CD4-positive, alpha-beta memory T cell (primary cell): Measurements from ENCODE around the gene TNKS2. TPM values are rescaled to one million over a fixed set of nuclear protein-coding genes. Genes with fewer than 3 reads are reported as not detected.
"Not testable (repeated sequence)": the region's sequence is repeated elsewhere in the genome, so short reads cannot be mapped to it uniquely, and the experiment has no call there.

Source experiments
- CTCF ChIA-PET: fragments of 350-600 bp; sonication (Branson Sonifier 250); formaldehyde crosslinking; loops from one replicate; lab custom pipeline; 2021; ENCODE audit warnings: inconsistent platforms; ENCODE audit not compliant: partially characterized antibody; lab: Charles Lee
- POLR2A ChIA-PET: fragments of 350-600 bp; sonication (Branson Sonifier 250); formaldehyde crosslinking; loops from one replicate; lab custom pipeline; 2021; ENCODE audit not compliant: partially characterized antibody; lab: Charles Lee
- DNase-seq, 5 donors: peaks; one replicate each; pipeline versions ENCODE4 v3.0.0 to v3.0.0-alpha.2; 2020 to 2022; ENCODE audit warnings: mixed read lengths in 1 of 5
- H3K27ac ChIP-seq: one replicate; pipeline ENCODE4 v1.7.0; 2013; ENCODE audit warnings: low read depth, low read length
- H3K27me3 ChIP-seq: 2 replicates; pipeline ENCODE4 v1.7.0; 2013; ENCODE audit warnings: mild to moderate bottlenecking, low read length, moderate library complexity; ENCODE audit not compliant: insufficient read depth
- H3K36me3 ChIP-seq: 2 replicates; pipeline ENCODE4 v1.7.0; 2013; ENCODE audit warnings: mild to moderate bottlenecking, low read length, moderate library complexity; ENCODE audit not compliant: insufficient read depth
- H3K4me1 ChIP-seq: 2 replicates; pipeline ENCODE4 v1.7.0; 2013; ENCODE audit warnings: mild to moderate bottlenecking, low read length, moderate library complexity; ENCODE audit not compliant: insufficient read depth
- H3K4me3 ChIP-seq, 2 donors: one replicate each; pipeline ENCODE4 v1.7.0; 2013; ENCODE audit warnings: low read length in 2 of 2, mild to moderate bottlenecking in 1 of 2
- H3K9me3 ChIP-seq, 2 donors: one replicate each; pipeline ENCODE4 v1.7.0; 2013; ENCODE audit warnings: low read length in 2 of 2, control low read depth in 1 of 2; ENCODE audit not compliant: control insufficient read depth in 1 of 2
- H3K27ac Mint-ChIP-seq, 7 donors: one replicate each; pipeline ENCODE4 v1.8.0; 2020 to 2021; ENCODE audit warnings: mixed read lengths in 7 of 7, mild to moderate bottlenecking in 6 of 7, inconsistent platforms in 3 of 7, moderate library complexity in 3 of 7
- H3K27me3 Mint-ChIP-seq, 2 donors: one replicate each; pipeline ENCODE4 v1.8.0; 2020 to 2021; ENCODE audit warnings: mixed read lengths in 2 of 2
- H3K36me3 Mint-ChIP-seq, 2 donors: one replicate each; pipeline ENCODE4 v1.8.0; 2020 to 2021; ENCODE audit warnings: mixed read lengths in 2 of 2, inconsistent platforms in 1 of 2, mild to moderate bottlenecking in 1 of 2
- H3K4me1 Mint-ChIP-seq, 4 donors: one replicate each; pipeline ENCODE4 v1.8.0; 2020 to 2021; ENCODE audit warnings: mixed read lengths in 4 of 4, mild to moderate bottlenecking in 1 of 4
- H3K4me3 Mint-ChIP-seq, 8 donors: one replicate each; pipeline ENCODE4 v1.8.0; 2020 to 2021; ENCODE audit warnings: mixed read lengths in 8 of 8, mild to moderate bottlenecking in 7 of 8, moderate library complexity in 6 of 8, inconsistent platforms in 3 of 8
- H3K9me3 Mint-ChIP-seq, 8 donors: one replicate each; pipeline ENCODE4 v1.8.0; 2020 to 2021; ENCODE audit warnings: mixed read lengths in 8 of 8, mild to moderate bottlenecking in 5 of 8, inconsistent platforms in 3 of 8, moderate library complexity in 1 of 8
- intact Hi-C: fragments of 100-400 bp; cut with micrococcal nuclease; formaldehyde crosslinking; loops from one replicate; pipeline ENCODE4 v1.15.1; 2023
- polyA plus RNA-seq, 2 donors: library from polyadenylated mRNA; unstranded; fragments of 300-500 nt; fragmentation: Illumina TruSeq; gene quantifications; one replicate each; pipeline ENCODE4 v1.2.3, GENCODE V29; 2021
- total RNA-seq, 2 experiments: library from RNA; stranded (reverse); gene quantifications; one replicate each; pipeline ENCODE4 v1.2.3, GENCODE V29; 2021

Gene TNKS2
- total and polyA plus RNA-seq, 4 experiments from 2014 or later: 18.7 to 70.0 (median 48.1) TPM

- CTCF ChIA-PET: interaction anchor here (0.8 to 2.7 kb wide), 5 partner anchors 11 to 108 kb away, joined by 3 to 10 read pairs (median 4); no protein-coding TSS in a partner anchor
- H3K9me3 ChIP-seq: no peaks in the 10 kb centered on the region
- no peak overlapping the region for H3K27ac ChIP-seq
- H3K27me3 Mint-ChIP-seq: peaks cover 1 to 2% of the 10 kb centered on the region in 2 donors
- peak overlapping the region; percentile 82 to 96 (median 90) for H3K4me3 Mint-ChIP-seq
- no peaks in the 10 kb centered on the region for H3K36me3 Mint-ChIP-seq
- no peaks in the 10 kb centered on the region for H3K27me3 ChIP-seq
- POLR2A ChIA-PET: interaction anchor here (0.6 to 2.2 kb wide), 6 partner anchors 10 to 88 kb away, joined by 3 to 15 read pairs (median 3); partner anchors contain the start of genes BTAF1, FGFBP3 and TNKS2
- DNase-seq: peak in 4 of 5 donors; percentile 10 to 27 (median 14)
- H3K9me3 Mint-ChIP-seq: no peaks in the 10 kb centered on the region
- no peaks in the 10 kb centered on the region for H3K36me3 ChIP-seq
- peak overlapping the region; percentile 65 to 68 for H3K4me3 ChIP-seq
- peak overlapping the region in 4 of 7 donors; percentile 12 to 79 (median 50) for H3K27ac Mint-ChIP-seq
- intact Hi-C loops: loop anchor here (1.0 kb wide), 1 partner anchor 21 kb away; no protein-coding TSS in a partner anchor
- H3K4me1 ChIP-seq: peaks cover 9% of the 10 kb centered on the region
- peaks cover 3 to 10% (median 7%) of the 10 kb centered on the region in 4 donors for H3K4me1 Mint-ChIP-seq
Measured at GRCh38 chr10:91887272-91888076, 89.2 kb downstream of the TNKS2 start.

- Mint-ChIP-seq H3K4me3 (no peak overlapping the region), H3K36me3 (no peaks in the 10 kb centered on the region), H3K9me3 (no peaks in the 10 kb centered on the region), H3K27ac (no peak overlapping the region), H3K27me3 (peaks cover 1 to 2% of the 10 kb centered on the region in 2 donors), H3K4me1 (peaks cover 6 to 17% (median 9%) of the 10 kb centered on the region in 4 donors)
- H3K27ac ChIP-seq: no peak overlapping the region
- H3K9me3 ChIP-seq: no peaks in the 10 kb centered on the region
- peaks cover 9% of the 10 kb centered on the region for H3K4me1 ChIP-seq
- no peak for DNase-seq
- ChIA-PET POLR2A (no interaction called here), CTCF (no interaction called here)
- H3K4me3 ChIP-seq: no peak overlapping the region
- intact Hi-C loops: no loop called here
- no peaks in the 10 kb centered on the region for H3K36me3 ChIP-seq
- H3K27me3 ChIP-seq: no peaks in the 10 kb centered on the region
Measured at GRCh38 chr10:91891125-91892001, 93.1 kb downstream of the TNKS2 start.

- Mint-ChIP-seq H3K4me1 (peaks cover under 1 to 11% (median 4%) of the 10 kb centered on the region in 4 donors), H3K27me3 (peaks cover 1 to 4% of the 10 kb centered on the region in 2 donors), H3K4me3 (no peak overlapping the region), H3K36me3 (no peaks in the 10 kb centered on the region), H3K27ac (no peak overlapping the region), H3K9me3 (no peaks in the 10 kb centered on the region)
- Histone ChIP-seq H3K27ac (no peak overlapping the region), H3K36me3 (no peaks in the 10 kb centered on the region), H3K4me3 (no peak overlapping the region), H3K9me3 (no peaks in the 10 kb centered on the region), H3K27me3 (no peaks in the 10 kb centered on the region), H3K4me1 (peaks cover 4% of the 10 kb centered on the region)
- DNase-seq: no peak
- intact Hi-C loops: no loop called here
- CTCF ChIA-PET: no interaction called here
- POLR2A ChIA-PET: interaction anchor here (0.7 kb wide), 1 partner anchor 97 kb away, joined by 3 read pairs; no protein-coding TSS in a partner anchor
Measured at GRCh38 chr10:91893051-91893450, 94.8 kb downstream of the TNKS2 start.

GRCh38 chr10:91894261-91894685 is 96.0 kb downstream of the TNKS2 start:
- H3K9me3 ChIP-seq, H3K27ac ChIP-seq, H3K36me3 Mint-ChIP-seq, H3K4me1 ChIP-seq, H3K4me3 ChIP-seq, H3K27me3 ChIP-seq, H3K9me3 Mint-ChIP-seq, H3K27me3 Mint-ChIP-seq, H3K36me3 ChIP-seq, intact Hi-C loops, POLR2A ChIA-PET, H3K4me1 Mint-ChIP-seq: not testable (repeated sequence)
- Mint-ChIP-seq H3K27ac (peak overlapping the region in 1 of 7 donors; percentile 27), H3K4me3 (peak overlapping the region in 3 of 8 donors; percentile 6 to 38 (median 23))
- CTCF ChIA-PET: interaction anchor here (1.3 kb wide), 1 partner anchor 19 kb away, joined by 3 read pairs; no protein-coding TSS in a partner anchor
- peak in 2 of 5 donors; percentile 19 to 27 for DNase-seq

- Histone ChIP-seq H3K27ac (no peak overlapping the region), H3K4me1 (peaks cover 2% of the 10 kb centered on the region), H3K9me3 (no peaks in the 10 kb centered on the region), H3K27me3 (no peaks in the 10 kb centered on the region), H3K36me3 (no peaks in the 10 kb centered on the region), H3K4me3 (no peak overlapping the region)
- H3K4me1 Mint-ChIP-seq: peaks cover under 1 to 8% (median 3%) of the 10 kb centered on the region in 4 donors
- no peak overlapping the region for H3K4me3 Mint-ChIP-seq
- intact Hi-C loops: no loop called here
- no peak for DNase-seq
- H3K9me3 Mint-ChIP-seq: no peaks in the 10 kb centered on the region
- CTCF ChIA-PET: no interaction called here
- peak overlapping the region in 1 of 7 donors; percentile 43 for H3K27ac Mint-ChIP-seq
- peaks cover 3 to 4% of the 10 kb centered on the region in 2 donors for H3K27me3 Mint-ChIP-seq
- POLR2A ChIA-PET: interaction anchor here (1.5 to 4.0 kb wide), 2 partner anchors 9 to 12 kb away, joined by 3 to 17 read pairs; partner anchors contain the start of gene FGFBP3
- no peaks in the 10 kb centered on the region for H3K36me3 Mint-ChIP-seq
Measured at GRCh38 chr10:91896212-91896756, 98.1 kb downstream of the TNKS2 start.

- no peak overlapping the region for H3K4me3 ChIP-seq
- ChIA-PET POLR2A (interaction anchor here (1.5 to 4.0 kb wide), 2 partner anchors 10 to 11 kb away, joined by 3 to 17 read pairs; partner anchors contain the start of gene FGFBP3), CTCF (no interaction called here)
- intact Hi-C loops: no loop called here
- H3K36me3 ChIP-seq: no peaks in the 10 kb centered on the region
- H3K27me3 ChIP-seq: no peaks in the 10 kb centered on the region
- H3K27me3 Mint-ChIP-seq: peaks cover 3 to 4% of the 10 kb centered on the region in 2 donors
- no peak overlapping the region for H3K27ac Mint-ChIP-seq
- no peaks in the 10 kb centered on the region for H3K36me3 Mint-ChIP-seq
- H3K27ac ChIP-seq: no peak overlapping the region
- DNase-seq: no peak
- no peaks in the 10 kb centered on the region for H3K9me3 Mint-ChIP-seq
- H3K4me3 Mint-ChIP-seq: no peak overlapping the region
- H3K4me1 ChIP-seq: peaks cover 14% of the 10 kb centered on the region
- H3K4me1 Mint-ChIP-seq: peaks cover 9 to 20% (median 13%) of the 10 kb centered on the region in 4 donors
- H3K9me3 ChIP-seq: no peaks in the 10 kb centered on the region
Measured at GRCh38 chr10:91897421-91897820, 99.2 kb downstream of the TNKS2 start.
